OCI-LY7 (cell line): Measurements from ENCODE around the gene CD47. TPM values are rescaled to one million over a fixed set of nuclear protein-coding genes. Genes with fewer than 3 reads are reported as not detected.
A peak's percentile ranks its signal among the peaks of the same experiment; 100 is the strongest.

Source experiments
- BruUV-seq: library from RNA; stranded (reverse); fragments of 400-500 nt; replicated peaks from 2 replicates; lab custom pipeline; 2021; lab: Mats Ljungman, UMichigan
- CTCF ChIA-PET: fragments of 300-600 bp; sonication (Branson Sonifier 250); formaldehyde crosslinking; loops from one replicate; lab custom pipeline; 2022; ENCODE audit warnings: antibody characterized with exemption; ENCODE audit not compliant: unreplicated experiment; lab: Charles Lee
- POLR2A ChIA-PET: fragments of 300-600 bp; sonication (Branson Sonifier 250); formaldehyde crosslinking; loops from one replicate; lab custom pipeline; 2022; ENCODE audit warnings: antibody characterized with exemption; lab: Charles Lee
- DNase-seq: peaks from one replicate; pipeline ENCODE4 v3.0.0-alpha.2; 2015; ENCODE audit warnings: low spot score
- H2AFZ ChIP-seq: fragments of 200-600 bp; sonication (generic), shearing (Covaris generic); 2 replicates; pipeline ENCODE4 v1.6.1; 2014; ENCODE audit warnings: mild to moderate bottlenecking, antibody characterized with exemption, low read length, moderate library complexity
- H3K27ac ChIP-seq: fragments of 200-600 bp; sonication (generic); 2 replicates; pipeline ENCODE4 v1.5.1; 2014; ENCODE audit warnings: mixed run types, low read depth, mild to moderate bottlenecking, moderate library complexity, low read length, inconsistent platforms; ENCODE audit not compliant: poor library complexity, severe bottlenecking
- H3K36me3 ChIP-seq: fragments of 200-600 bp; sonication (generic); 2 replicates; pipeline ENCODE4 v1.6.1; 2014; ENCODE audit warnings: mild to moderate bottlenecking, antibody characterized with exemption, low read length, moderate library complexity, mixed read lengths; ENCODE audit not compliant: insufficient read depth
- H3K4me1 ChIP-seq: fragments of 200-600 bp; sonication (generic); 2 replicates; pipeline ENCODE4 v1.5.1; 2014; ENCODE audit warnings: mild to moderate bottlenecking, low read length; ENCODE audit not compliant: insufficient read depth, poor library complexity, severe bottlenecking
- H3K4me2 ChIP-seq: fragments of 200-600 bp; sonication (generic); 2 replicates; pipeline ENCODE4 v1.6.1; 2014; ENCODE audit warnings: mild to moderate bottlenecking, low read length
- H3K4me3 ChIP-seq: fragments of 200-600 bp; sonication (generic); 2 replicates; pipeline ENCODE4 v1.5.1; 2014; ENCODE audit warnings: mild to moderate bottlenecking, low read depth, low read length; ENCODE audit not compliant: poor library complexity, severe bottlenecking
- H3K79me2 ChIP-seq: fragments of 200-600 bp; sonication (generic); 2 replicates; pipeline ENCODE4 v1.6.1; 2016; ENCODE audit warnings: low read depth, mild to moderate bottlenecking, low read length, moderate library complexity, mixed read lengths; ENCODE audit not compliant: insufficient read depth
- H3K9me2 ChIP-seq: fragments of 200-600 bp; sonication (generic); 2 replicates; pipeline ENCODE4 v1.6.1; 2016; ENCODE audit warnings: mild to moderate bottlenecking, low read length, mixed read lengths; ENCODE audit not compliant: insufficient read depth
- H3K9me3 ChIP-seq: fragments of 200-600 bp; sonication (generic); 2 replicates; pipeline ENCODE4 v1.6.1; 2014; ENCODE audit warnings: mild to moderate bottlenecking, mixed run types, low read length, mixed read lengths
- H4K20me1 ChIP-seq: fragments of 200-600 bp; sonication (generic); 2 replicates; pipeline ENCODE4 v1.6.1; 2014; ENCODE audit warnings: mild to moderate bottlenecking, antibody characterized with exemption, low read length, moderate library complexity, mixed read lengths; ENCODE audit not compliant: insufficient read depth
- EZH2phosphoT487 ChIP-seq: fragments of 200-600 bp; sonication (generic); IDR thresholded peaks from 2 replicates; pipeline ENCODE4 v1.6.1; 2018; ENCODE audit warnings: low read depth, borderline replicate concordance, mild to moderate bottlenecking, mixed run types, antibody characterized with exemption, low read length, moderate library complexity, mixed read lengths
- intact Hi-C: fragments of 100-400 bp; cut with micrococcal nuclease; formaldehyde crosslinking; loops from one replicate; pipeline ENCODE4 v1.10.0; 2022; ENCODE audit not compliant: unreplicated experiment
- total RNA-seq, 2 experiments: library from RNA; depleted of rRNA in 1 of 2; stranded (reverse); fragments of >200 nt in 1 of 2; shearing (Covaris generic) in 1 of 2; gene quantifications; 2 replicates each; pipeline ENCODE4 v1.2.3, GENCODE V29; 2014 to 2022
- TF ChIP-seq, protein P1 (sequence below): fragments of 200-600 bp; sonication (generic); conservative IDR thresholded peaks from 2 replicates; pipeline ENCODE4 v1.5.1; 2014; ENCODE audit warnings: mild to moderate bottlenecking, antibody characterized with exemption, low read length, moderate library complexity, mixed read lengths

CD47 gene
- total RNA-seq, 2 experiments from 2014 or later, result 43.9 to 50.0 TPM

DNA sequence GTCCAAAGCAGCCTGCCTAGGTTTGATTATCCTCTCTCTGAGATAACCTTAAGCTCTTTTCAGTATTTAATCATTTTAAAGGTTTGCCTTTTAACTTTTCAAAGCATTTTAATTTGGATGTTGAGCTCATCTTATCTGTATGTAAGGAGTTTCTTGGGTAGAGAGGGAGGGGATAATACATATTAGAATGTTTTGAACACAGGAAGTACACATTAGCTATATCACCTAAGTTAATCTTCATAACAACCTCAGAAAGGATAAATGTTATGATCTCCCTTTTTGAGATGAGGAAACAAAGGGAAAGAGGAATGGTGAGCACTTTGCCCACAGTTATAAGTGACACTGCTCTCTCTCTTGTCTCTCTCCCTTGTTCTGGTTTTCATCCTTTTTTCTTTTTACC is 2.2 kb upstream of the CD47 start:
- Histone ChIP-seq H3K9me3 (no peaks in the 10 kb centered on the region), H3K4me2 (no peak overlapping the region), H3K36me3 (no peaks in the 10 kb centered on the region), H3K9me2 (no peaks in the 10 kb centered on the region), H3K27ac (no peak overlapping the region), H2AFZ (peak overlapping the region; percentile 27; the same call in 1 of the 2 replicates), H3K4me1 (peaks cover 22% of the 10 kb centered on the region), H3K4me3 (no peak overlapping the region), H3K79me2 (peaks cover 26% of the 10 kb centered on the region), H4K20me1 (peaks cover 3% of the 10 kb centered on the region; the same call in 1 of the 2 replicates)
- TF ChIP-seq EZH2phosphoT487, result no peak
- BruUV-seq, result no TSS peak
- intact Hi-C loops, result no loop called here
- DNase-seq, result no peak
- ChIA-PET POLR2A (interaction anchor here (0.6 to 3.0 kb wide), 6 partner anchors 8 to 46 kb away, joined by 3 to 17 read pairs (median 5); no protein-coding TSS in a partner anchor), CTCF (interaction anchor here (0.5 to 1.1 kb wide), 3 partner anchors 10 to 40 kb away, joined by 3 read pairs; no protein-coding TSS in a partner anchor)

DNA sequence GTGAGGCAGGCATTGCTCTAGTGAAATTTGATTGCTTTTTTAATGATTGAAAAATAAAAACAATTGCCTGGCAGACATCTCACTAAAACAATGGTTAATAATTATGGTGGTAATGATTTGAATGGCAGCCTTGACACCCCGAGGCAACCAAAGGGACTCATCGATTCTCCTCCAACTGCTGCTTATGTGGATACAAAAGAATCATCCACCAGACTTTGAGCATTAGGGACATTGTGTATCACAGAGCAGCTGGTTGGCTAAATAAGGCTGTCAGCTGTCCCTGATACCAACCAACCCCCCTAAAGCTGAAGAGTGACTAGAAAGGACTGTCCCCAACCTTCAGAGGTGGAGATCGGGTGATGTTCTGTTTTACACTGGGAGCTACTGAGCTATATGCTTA is 1.7 kb upstream of the CD47 start:
- intact Hi-C loops, result no loop called here
- H2AFZ ChIP-seq, result no peak overlapping the region; the same call in 1 of the 2 replicates
- no peak for DNase-seq
- H3K36me3 ChIP-seq, result peaks cover 1% of the 10 kb centered on the region; the same call in 1 of the 2 replicates
- ChIA-PET CTCF (interaction anchor here (0.9 to 1.1 kb wide), 2 partner anchors 11 to 33 kb away, joined by 3 read pairs; no protein-coding TSS in a partner anchor), POLR2A (interaction anchor here (0.6 to 3.0 kb wide), 7 partner anchors 9 to 762 kb away, joined by 3 to 17 read pairs (median 4); no protein-coding TSS in a partner anchor)
- H4K20me1 ChIP-seq, result peaks cover 8% of the 10 kb centered on the region; the same call in 1 of the 2 replicates
- H3K4me1 ChIP-seq, result peaks cover 27% of the 10 kb centered on the region
- no peak overlapping the region for H3K27ac ChIP-seq
- TF ChIP-seq, protein P1, sequence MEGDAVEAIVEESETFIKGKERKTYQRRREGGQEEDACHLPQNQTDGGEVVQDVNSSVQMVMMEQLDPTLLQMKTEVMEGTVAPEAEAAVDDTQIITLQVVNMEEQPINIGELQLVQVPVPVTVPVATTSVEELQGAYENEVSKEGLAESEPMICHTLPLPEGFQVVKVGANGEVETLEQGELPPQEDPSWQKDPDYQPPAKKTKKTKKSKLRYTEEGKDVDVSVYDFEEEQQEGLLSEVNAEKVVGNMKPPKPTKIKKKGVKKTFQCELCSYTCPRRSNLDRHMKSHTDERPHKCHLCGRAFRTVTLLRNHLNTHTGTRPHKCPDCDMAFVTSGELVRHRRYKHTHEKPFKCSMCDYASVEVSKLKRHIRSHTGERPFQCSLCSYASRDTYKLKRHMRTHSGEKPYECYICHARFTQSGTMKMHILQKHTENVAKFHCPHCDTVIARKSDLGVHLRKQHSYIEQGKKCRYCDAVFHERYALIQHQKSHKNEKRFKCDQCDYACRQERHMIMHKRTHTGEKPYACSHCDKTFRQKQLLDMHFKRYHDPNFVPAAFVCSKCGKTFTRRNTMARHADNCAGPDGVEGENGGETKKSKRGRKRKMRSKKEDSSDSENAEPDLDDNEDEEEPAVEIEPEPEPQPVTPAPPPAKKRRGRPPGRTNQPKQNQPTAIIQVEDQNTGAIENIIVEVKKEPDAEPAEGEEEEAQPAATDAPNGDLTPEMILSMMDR, result no peak
- no peak for TF ChIP-seq EZH2phosphoT487
- no peak overlapping the region for H3K4me3 ChIP-seq
- H3K9me3 ChIP-seq, result no peaks in the 10 kb centered on the region
- peaks cover 31% of the 10 kb centered on the region for H3K79me2 ChIP-seq
- BruUV-seq, result no TSS peak
- H3K9me2 ChIP-seq, result no peaks in the 10 kb centered on the region
- H3K4me2 ChIP-seq, result no peak overlapping the region

DNA sequence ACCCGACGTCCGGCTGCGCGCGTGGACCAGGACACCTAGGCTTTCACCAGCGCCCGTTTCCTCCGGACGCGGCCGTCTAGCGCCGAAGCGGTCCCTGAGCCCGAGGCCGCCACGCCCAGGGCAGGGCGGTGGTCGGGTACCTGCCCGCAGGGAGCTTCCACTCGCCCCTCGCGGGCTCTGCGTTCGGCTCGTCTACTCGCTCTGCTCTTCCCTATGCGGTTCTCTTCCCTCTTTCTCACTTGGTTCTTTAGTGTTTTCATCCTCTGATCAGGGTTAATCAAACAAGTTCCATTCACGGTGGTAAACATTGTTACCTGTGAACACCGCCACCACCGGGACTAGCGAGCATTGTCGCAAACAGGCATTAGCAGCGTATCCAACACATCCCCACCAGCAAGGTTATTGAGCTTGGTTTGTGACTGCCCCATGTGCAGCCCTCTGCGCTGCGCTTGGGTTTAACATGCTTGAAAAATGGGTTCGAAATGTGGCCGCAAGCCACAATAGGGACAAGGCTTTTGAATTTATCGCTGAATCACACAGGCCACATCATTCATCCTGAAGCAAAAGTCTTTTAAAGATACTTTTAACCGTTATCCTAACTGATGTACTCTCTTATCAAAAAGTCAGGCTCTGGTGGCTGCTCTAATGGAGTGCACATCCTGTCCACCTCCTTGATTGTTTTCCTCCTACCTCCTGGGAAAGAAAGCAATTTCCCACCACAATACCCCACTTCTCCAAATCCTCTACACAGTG is 843 bp upstream of the CD47 start:
- ChIA-PET CTCF (no interaction called here), POLR2A (interaction anchor here (1.3 to 3.0 kb wide), 4 partner anchors 10 to 35 kb away, joined by 3 to 17 read pairs (median 10); no protein-coding TSS in a partner anchor)
- TSS peak; percentile 67 for BruUV-seq
- Histone ChIP-seq H4K20me1 (peaks cover 12% of the 10 kb centered on the region; the same call in 1 of the 2 replicates), H3K4me3 (peak overlapping the region; percentile 98), H3K79me2 (peaks cover 39% of the 10 kb centered on the region), H3K4me1 (peaks cover 31% of the 10 kb centered on the region), H3K27ac (no peak overlapping the region), H3K36me3 (peaks cover 10% of the 10 kb centered on the region), H3K9me3 (no peaks in the 10 kb centered on the region), H3K4me2 (peak overlapping the region; percentile 85), H3K9me2 (no peaks in the 10 kb centered on the region), H2AFZ (peak overlapping the region; percentile 87; the same call in 1 of the 2 replicates)
- intact Hi-C loops, result no loop called here
- peak; percentile 10 for DNase-seq
- no peak for TF ChIP-seq EZH2phosphoT487
- TF ChIP-seq, protein P1, result no peak
